IPS-NIHi11 (cell line): ENCODE results near the gene IL18BP.

Source experiments
- DNase-seq: peaks from one replicate; pipeline ENCODE4 v3.0.0; 2012; ENCODE audit warnings: mixed read lengths, low spot score

IL18BP gene

DNA sequence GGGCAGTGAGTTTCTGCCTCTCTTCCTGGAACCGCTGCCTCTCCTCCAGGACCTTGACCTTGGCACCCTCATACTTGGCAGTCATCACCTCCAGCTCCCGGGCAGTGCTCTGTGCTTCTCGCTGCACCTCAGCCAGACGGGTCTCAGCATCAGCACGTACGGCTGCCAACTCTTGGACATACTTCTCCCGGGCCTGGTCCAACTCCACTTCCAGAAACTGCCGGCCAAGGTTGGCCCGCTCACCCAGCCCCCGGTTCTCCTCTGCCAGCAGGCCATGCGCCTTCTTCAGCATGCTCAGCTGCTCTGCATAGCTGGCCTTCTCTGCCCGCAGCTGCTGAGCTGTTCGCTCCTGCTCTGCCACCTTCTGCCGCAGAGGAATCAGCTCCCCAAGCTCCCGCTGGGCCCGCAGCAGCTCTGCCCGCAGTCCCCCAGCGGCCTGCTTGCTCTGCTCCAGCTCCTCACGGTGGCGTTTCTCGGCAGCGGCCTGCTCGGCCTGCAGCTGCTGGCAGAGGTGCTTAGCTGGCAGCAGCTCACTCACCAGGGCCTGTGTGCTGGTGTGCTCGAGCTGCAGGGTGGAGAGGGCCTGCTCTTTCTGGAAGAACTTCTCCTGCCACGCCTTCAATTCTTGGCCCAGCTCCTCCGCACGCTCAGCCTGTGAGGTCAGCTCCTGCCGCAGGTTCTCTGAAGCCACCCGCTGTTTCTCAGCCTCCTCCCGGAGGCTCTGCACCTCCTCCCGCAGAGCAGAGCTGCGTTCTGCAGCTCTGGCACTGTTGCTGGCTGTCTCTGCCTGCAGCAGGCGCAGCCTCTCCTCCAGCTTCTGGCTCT is 14.4 kb downstream of the IL18BP start:
- DNase-seq = peak; percentile 72

GRCh38 chr11:72013765-72014711 is 15.3 kb downstream of the IL18BP start:
- no peak for DNase-seq

DNA sequence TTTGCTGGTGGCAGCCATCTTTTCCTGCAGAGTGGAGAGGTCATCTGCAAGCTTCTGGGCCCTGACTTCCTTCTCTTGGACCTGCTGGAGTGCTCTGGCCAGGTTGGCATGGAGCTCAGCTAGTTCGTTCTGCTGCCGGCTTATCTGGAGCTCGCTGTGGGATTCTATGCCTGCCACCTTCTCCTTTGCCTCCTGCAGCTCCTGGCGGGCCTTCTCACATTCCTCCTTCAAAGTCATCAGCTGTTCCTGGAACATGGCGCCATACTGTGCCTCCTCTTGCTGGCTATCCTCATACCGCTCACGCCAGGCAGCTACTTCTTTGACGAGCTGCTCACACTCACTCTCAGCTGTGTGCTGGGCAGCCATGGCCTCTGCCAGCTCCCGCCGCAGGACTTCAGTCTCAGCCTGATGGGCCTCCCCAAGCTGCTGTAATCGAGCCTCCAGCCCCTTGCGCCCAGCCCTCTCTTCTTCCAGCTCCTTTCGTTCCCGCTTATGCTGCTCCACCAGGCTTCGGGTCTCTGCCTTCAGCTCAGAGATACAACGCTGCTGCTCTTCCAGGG is 16.1 kb downstream of the IL18BP start:
- DNase-seq = no peak

- peak; percentile 62 for DNase-seq
Observed at GRCh38 chr11:72015511-72016061, 16.9 kb downstream of the IL18BP start.

DNA sequence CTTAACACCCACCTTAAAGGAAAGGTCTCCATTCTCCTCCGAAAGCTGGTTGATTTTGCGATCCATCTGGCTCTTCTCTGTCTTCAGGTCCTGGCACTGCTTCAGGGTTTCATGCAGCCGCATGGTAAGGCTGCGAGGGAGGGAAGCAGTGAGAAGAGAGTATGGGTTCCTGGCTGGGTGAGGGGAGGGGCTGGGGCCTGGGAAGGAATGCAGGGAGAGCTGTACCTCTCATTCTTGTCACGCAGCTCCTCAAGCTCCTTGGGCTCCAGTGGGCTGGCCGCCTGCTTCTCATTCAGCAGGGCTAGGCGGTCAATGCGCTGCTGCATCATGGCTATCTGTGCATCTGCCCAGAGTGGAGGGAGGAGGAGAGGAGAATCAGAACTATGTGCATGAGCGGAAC is 19.5 kb downstream of the IL18BP start:
- DNase-seq = no peak

GRCh38 chr11:72023335-72023734 is 24.6 kb downstream of the IL18BP start:
- DNase-seq = no peak

DNA sequence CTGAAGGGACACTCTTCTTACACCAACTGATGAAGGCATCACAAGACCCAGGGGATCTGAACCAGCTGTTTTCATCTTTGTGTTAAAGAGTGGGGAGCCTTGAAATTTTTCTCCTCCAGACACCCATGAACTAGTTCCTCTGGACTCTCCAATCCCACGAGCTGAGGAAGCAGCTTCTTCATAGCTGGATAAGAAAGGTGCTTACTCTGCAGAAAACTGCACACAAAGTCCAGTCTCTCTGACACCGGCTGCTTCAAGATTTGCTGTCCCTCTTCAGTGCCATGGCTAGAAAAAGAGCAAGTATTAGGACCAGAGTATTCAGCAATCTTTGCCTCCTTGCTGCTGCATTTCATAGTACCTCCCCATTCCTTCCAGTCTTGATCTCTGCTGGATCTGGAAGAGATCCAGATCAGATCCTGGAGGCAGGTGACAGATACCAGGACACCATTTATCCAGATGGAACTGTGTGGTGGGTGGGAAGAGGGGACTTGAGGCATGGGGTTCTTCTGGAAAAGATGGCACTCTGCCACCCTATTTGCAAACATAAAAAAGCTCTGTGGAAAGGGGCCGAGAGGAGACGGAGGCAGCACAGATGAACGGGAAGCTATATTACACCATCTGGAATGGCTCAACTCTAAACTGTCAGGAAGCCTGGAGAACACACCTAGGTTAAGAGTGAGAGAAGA is 25.5 kb downstream of the IL18BP start:
- no peak for DNase-seq

DNA sequence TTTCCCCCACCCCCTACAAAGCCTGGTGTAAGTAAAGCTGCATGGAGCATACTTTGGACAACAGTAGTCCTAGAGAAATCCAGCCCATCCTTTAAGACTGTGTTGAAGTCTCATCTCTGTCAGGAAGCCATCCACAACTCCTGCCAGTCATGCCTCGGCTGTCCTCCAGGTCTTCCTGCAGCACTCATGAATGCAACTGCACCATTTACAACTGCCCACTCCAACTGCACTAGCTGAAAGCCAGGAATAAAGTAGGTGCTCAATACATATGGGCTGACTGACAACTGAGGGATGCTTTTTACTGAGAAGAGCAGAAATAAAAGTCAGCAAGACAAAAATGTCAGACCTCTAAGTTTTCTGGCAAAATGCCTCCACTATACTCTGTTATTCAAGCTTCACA is 27.4 kb downstream of the IL18BP start:
- no peak for DNase-seq

DNA sequence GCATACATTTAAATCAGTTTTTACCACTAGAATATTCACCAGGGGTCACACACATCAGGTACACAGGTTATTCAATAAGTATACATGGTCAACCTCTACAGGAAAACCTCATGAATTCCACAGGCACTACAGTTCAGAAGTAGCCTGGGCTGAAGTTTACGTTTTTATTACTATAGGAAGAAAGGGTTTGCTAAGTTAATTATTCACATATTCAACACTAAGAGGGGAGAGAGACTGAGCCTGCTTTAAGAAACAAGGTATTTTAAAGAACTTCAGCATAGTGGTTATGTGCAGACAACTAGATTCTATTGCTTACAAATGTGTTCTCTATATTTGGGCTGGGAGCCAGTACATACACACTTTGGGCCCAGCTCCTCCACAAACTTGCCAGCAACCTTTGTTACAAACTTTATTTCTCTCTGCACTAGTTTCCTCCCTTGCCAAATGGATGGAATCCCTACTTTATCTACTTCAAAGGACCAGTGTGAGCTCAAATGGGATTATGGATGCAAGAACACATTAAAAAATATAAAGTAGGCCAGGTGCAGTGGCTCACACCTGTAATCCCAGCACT is 31.9 kb downstream of the IL18BP start:
- no peak for DNase-seq

DNA sequence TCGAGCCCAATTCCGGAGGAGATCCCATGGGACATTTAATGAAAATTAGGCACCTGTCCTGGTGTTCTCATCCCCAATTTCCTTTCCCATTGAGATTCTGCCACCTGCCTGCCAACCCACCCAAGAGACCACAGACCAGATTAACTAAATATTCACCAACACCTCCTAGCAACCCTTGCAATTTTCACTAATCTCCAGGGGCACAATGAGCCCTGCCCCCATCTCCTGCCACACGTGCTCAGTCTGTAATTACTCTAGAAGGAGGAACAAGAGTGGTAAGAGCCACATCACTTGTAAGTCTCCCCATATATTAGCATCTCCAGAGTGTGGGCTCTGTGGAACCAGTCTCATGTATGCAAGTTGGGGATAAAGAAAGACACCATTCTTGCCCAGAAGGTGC is 38.0 kb downstream of the IL18BP start:
- no peak for DNase-seq

- no peak for DNase-seq
Observed at GRCh38 chr11:72037554-72038311, 39.0 kb downstream of the IL18BP start.

DNA sequence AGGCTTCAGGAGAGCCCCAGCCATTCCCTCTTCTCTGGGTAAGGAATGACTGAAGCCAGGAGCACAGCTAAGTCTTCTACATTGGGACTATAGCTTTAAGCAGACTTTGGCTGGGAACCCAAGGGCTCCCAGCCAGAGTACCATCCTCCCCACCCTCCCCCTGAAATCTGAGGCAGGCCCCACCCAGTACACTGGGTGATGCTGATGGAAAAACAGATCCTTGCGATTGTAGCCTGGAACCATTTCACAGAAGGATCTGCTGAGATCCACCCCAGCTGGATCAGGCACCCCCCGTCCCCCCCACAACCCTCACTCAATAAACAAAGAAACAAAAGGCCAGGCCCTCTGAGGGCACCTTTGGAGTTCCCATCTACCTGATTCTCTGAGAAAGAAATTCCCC is 39.8 kb downstream of the IL18BP start:
- DNase-seq = no peak

DNA sequence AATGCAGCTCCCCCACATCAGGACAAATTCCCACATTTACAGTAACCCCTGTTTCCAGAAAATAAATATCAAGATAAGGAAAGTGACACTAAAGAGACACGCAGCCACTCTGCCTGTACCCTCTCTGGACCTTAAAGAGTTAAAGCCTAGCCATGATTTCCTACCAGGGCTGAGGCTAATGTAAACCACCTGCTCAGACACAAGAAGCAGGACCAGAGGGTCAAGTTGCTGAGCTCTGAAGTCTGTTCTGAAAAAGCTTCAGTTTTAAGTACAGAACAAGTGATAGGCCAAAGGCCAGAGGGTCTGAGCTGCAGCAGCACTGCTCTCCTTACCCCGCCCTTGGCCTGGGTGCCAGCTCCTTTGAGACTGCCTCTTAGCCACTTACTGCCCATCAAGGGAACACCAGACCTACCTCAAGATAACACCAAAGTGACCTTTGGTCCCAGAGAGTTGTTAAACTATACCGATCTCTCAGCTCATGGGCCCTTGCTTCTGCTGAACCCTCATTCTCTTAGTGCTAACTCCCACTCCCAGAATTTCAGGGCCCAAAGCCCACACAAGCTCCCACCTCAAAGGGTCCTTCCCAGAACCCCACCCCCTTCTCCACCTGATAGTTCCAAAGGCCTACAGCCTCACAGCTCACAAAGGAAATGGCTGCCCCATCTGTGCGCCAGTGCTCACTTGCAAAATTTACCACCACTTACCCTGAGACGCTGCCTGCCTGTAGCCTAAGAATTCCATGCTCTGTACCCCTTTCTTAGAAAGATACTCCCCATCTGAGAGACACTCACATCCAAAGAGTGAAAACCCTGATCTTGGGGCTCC is 40.5 kb downstream of the IL18BP start:
- no peak for DNase-seq

DNA sequence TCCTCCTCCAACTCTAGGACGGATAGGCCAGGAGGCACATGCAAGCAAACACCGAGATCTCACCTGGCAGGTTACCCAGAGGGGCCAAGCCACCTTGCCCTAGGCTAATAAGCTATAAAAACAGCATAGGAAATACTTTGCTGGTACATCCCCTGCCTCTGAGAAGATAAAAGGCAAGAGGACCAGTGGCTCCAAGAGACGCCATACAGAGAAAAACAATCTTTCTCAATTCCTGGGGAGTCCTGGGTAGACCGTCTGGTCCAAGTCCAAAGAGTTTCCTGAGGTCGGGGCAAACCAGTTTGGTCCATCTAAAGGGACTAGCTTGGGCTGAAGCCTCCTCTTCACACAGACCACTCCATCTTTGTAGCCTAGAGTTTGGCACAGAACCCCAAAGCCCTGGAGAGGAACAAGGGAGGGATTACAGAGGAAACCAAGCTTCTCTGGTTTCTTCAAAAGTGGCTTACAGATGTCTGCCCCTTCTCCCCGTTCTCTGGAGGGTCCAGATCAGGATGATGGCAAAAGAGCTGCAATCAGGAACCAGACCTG is 41.2 kb downstream of the IL18BP start:
- DNase-seq = no peak

DNA sequence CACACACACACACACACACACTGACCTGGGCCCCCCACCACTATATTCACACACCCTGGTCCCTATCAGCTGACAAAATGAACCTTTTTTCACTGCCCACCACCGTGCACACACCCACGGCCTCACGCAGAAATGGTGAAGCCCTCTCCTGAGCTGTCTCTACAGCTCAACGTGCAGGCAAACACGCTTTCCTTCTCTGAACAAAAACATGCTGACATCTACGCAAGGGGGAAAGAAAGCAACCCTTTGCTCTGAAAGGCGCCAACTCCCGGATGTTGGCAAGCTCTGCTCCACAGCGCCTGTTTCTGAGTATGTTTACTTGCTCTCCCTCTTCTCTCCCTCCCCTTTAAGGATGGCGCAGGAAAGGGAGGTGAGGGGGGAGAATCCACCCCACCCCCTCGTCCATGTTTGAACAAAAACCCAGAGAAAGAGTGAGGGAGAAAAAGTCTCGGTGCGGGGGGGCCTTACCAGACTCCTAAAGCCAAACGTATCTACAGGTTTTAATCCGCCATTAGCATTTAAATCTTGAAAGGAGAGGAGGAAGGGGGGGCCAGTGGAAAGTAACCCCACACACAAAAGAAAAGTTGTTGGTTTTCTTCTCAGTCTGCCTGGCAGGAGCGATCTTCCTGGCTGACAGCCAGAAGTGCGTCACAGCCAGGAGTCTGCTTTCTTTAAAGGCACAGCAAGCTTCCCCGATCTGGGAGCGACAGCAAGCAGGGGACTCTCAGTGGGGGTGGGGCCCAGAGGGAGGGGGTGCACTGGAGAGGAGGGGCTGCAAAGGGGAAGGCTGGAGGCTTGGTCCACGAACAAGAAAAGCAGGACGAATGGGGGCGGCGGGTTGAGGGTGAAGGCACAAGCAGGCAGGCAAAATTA is 42.0 kb downstream of the IL18BP start:
- DNase-seq = peak; percentile 84

- DNase-seq = peak; percentile 54
Observed at GRCh38 chr11:72041364-72042063, 42.8 kb downstream of the IL18BP start.

DNA sequence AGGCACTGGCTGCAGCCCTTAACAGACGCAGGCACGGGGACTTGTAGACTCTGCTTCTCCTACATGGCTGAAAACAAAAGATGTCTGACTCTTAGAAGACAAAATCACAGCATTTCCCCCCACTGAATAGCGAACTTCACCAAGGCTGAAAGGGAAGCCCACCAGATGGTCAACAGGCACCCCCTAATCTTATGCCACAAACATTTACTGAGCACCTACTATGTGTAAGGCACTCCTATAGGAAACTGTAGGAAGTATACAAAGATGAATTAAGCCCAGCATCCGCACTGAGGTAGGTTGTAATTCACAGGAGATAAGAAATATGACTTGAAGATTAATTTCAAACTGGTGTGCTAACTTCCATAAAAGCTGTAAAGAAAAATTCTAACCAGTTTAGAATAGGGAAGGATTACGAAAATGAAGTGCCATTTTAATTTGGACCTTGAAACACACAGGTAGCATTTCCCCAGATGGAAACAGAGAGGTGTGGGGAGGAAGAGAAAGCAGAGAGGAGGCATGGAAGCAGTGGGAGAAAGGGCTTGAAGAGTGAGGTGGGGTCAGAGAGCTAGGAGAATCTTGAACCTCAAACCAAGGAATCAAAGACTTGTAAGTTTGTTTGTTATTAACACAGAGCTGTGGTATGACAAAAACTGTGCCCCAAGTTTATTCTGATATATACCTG is 43.5 kb downstream of the IL18BP start:
- DNase-seq = no peak
